Testis (tissue), 3 donors: ENCODE measurements around the gene CACNA2D3. TPM values are rescaled to one million over a fixed set of nuclear protein-coding genes. Genes with fewer than 3 reads are reported as not detected.

ENCODE experiments used
- DNase-seq: peaks from one replicate; pipeline ENCODE4 v3.0.0-alpha.2; 2019
- H3K27ac ChIP-seq, 2 donors: fragments of 200-600 bp; sonication (generic); one replicate each; pipeline ENCODE4 v1.5.1; 2019
- H3K27me3 ChIP-seq: fragments of 200-600 bp; sonication (generic); one replicate; pipeline ENCODE4 v1.5.1; 2019
- H3K36me3 ChIP-seq: fragments of 200-600 bp; sonication (generic); one replicate; pipeline ENCODE4 v1.5.1; 2017; ENCODE audit warnings: low read depth; ENCODE audit errors: missing control alignments
- H3K4me1 ChIP-seq: fragments of 200-600 bp; sonication (generic); one replicate; pipeline ENCODE4 v1.5.1; 2019
- H3K4me3 ChIP-seq, 2 donors: fragments of 200-600 bp; sonication (generic); one replicate each; pipeline ENCODE4 v1.5.1; 2017 to 2019
- H3K9me3 ChIP-seq: fragments of 200-600 bp; sonication (generic); one replicate; pipeline ENCODE4 v1.5.1; 2017
- POLR2A ChIP-seq: fragments of 450-650 bp; IDR thresholded peaks from one replicate; pipeline ENCODE4 v1.6.1; 2017; ENCODE audit warnings: antibody characterized with exemption, mild to moderate bottlenecking, moderate library complexity
- WGBS, 2 donors: methylation state at CpG; one replicate each; pipeline ENCODE4 v1.1.5; 2018; 5-methylcytosine and 5-hydroxymethylcytosine counted together
- intact Hi-C: fragments of 100-400 bp; cut with DNase I; formaldehyde crosslinking; loops from one replicate; pipeline ENCODE4 v1.15.1; 2023; ENCODE audit warnings: low total_unique reads
- polyA plus RNA-seq: library from polyadenylated mRNA; stranded (reverse); fragments of 350-450 nt; fragmentation: Illumina TruSeq; extraction: RNeasy Lipid Tissue Mini Kit (QIAGEN cat#74804); gene quantifications from one replicate; pipeline ENCODE4 v1.2.3, GENCODE V29; 2014; ENCODE audit warnings: low read depth, low replicate concordance; ENCODE audit not compliant: insufficient read depth
- total RNA-seq, 2 donors: library from RNA; depleted of rRNA; stranded (reverse); fragments of >200 nt; gene quantifications; one replicate each; pipeline ENCODE4 v1.2.3, GENCODE V29; 2016
- TF ChIP-seq, protein P1 (sequence below), 3 experiments: fragments of 450-650 bp in 2 of 3; fragments of 200-600 bp in 1 of 3; sonication (generic) in 1 of 3; IDR thresholded peaks; one replicate each; pipeline ENCODE4 v1.5.1; 2016 to 2019; ENCODE audit warnings: antibody characterized with exemption in 3 of 3, mild to moderate bottlenecking in 2 of 3, moderate library complexity in 1 of 3

The CACNA2D3 gene
- total and polyA plus RNA-seq, 3 donors from 2014 or later, result 10.1 to 16.5 (median 11.2) TPM

DNA sequence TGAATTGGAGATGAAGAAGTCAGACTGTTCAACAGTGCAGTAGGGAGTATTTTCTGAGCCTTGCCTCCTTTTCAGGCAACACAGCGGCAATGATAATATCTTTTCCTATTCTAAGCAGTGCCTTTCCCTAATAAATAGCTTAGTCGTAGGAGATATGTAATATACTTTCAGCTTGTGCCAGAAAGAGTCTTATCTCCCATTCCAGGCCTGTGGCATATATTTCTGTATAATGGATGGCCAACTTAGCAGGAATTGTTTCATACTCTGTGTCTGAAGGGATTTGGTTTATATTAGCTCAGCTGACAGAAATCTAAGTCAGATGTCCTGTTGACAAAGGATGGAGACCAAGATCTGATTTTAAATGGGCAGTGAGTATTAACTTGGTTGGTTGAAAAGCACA, 397.1 kb downstream of the CACNA2D3 start:
- intact Hi-C loops, result no loop called here
- no peaks in the 10 kb centered on the region for H3K36me3 ChIP-seq

DNA sequence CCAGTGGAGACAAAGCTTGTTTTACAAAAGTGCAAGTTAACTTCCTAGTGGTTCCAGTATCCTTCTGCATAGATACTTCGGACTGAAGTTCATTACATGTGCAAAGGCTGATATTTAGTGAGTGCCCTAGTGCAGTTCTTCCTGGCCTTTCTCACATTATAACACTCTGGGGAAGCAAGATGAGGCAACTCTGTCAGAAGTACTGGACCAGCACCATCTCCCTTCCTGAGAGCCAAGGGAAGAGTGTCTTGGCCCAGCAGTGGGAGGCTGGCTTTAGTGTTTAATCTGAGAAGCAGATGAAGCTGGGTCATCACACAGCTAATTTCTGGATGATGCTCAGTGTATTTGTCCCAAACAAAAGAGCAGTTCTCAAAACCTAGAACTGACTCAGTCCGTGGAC, 397.7 kb downstream of the CACNA2D3 start:
- H3K9me3 ChIP-seq, result no peaks in the 10 kb centered on the region
- WGBS, 2 donors, result 75 to 84% methylated on average over 2 of the region's 2 CpGs
- intact Hi-C loops, result no loop called here

More for the DNA sequence above, 397.1 kb downstream of the CACNA2D3 start:
- Histone ChIP-seq H3K27ac (no peak overlapping the region), H3K27me3 (no peaks in the 10 kb centered on the region), H3K4me1 (no peaks in the 10 kb centered on the region), H3K4me3 (no peak overlapping the region), H3K9me3 (no peaks in the 10 kb centered on the region)
- no peak for TF ChIP-seq POLR2A
- TF ChIP-seq, protein P1, sequence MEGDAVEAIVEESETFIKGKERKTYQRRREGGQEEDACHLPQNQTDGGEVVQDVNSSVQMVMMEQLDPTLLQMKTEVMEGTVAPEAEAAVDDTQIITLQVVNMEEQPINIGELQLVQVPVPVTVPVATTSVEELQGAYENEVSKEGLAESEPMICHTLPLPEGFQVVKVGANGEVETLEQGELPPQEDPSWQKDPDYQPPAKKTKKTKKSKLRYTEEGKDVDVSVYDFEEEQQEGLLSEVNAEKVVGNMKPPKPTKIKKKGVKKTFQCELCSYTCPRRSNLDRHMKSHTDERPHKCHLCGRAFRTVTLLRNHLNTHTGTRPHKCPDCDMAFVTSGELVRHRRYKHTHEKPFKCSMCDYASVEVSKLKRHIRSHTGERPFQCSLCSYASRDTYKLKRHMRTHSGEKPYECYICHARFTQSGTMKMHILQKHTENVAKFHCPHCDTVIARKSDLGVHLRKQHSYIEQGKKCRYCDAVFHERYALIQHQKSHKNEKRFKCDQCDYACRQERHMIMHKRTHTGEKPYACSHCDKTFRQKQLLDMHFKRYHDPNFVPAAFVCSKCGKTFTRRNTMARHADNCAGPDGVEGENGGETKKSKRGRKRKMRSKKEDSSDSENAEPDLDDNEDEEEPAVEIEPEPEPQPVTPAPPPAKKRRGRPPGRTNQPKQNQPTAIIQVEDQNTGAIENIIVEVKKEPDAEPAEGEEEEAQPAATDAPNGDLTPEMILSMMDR (IDR thresholded peaks at IDR 0.05), result no peak
- no peak for DNase-seq
- WGBS, 2 donors, result 70 to 78% methylated on average over 2 of the region's 2 CpGs

DNA sequence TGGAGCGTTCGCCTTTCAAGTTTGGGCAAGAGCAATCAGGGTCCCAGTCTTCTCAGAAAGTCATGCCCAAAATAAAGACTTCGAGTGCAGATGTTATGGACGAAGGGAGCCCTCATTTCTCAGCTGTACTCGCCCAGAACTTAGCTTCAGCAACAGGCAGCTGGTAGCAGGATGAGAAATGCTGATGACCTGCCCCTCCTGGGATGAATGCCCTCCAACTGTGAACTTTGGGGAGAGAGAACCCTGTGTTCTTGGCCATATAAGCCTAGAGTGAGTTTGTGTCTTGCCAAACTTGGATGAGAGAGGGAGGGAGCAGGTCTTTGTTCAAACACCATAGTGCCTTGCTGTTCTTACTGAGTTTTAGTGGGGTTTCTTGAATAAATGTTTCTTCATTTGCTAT, 405.2 kb downstream of the CACNA2D3 start:
- TF ChIP-seq, protein P1 (IDR thresholded peaks at IDR 0.05), result no peak
- no peak for TF ChIP-seq POLR2A
- Histone ChIP-seq H3K36me3 (no peaks in the 10 kb centered on the region), H3K4me3 (no peak overlapping the region), H3K9me3 (no peaks in the 10 kb centered on the region), H3K27ac (no peak overlapping the region), H3K27me3 (no peaks in the 10 kb centered on the region), H3K4me1 (no peaks in the 10 kb centered on the region)
- WGBS, 2 donors, result 48 to 67% methylated on average over 5 of the region's 5 CpGs
- intact Hi-C loops, result no loop called here
- DNase-seq, result peak; percentile 58

More for the DNA sequence above, 397.7 kb downstream of the CACNA2D3 start:
- H3K36me3 ChIP-seq, result no peaks in the 10 kb centered on the region
- no peak for DNase-seq
- H3K4me1 ChIP-seq, result no peaks in the 10 kb centered on the region
- H3K27me3 ChIP-seq, result no peaks in the 10 kb centered on the region
- H3K4me3 ChIP-seq, result no peak overlapping the region
- no peak for TF ChIP-seq POLR2A
- TF ChIP-seq, protein P1 (IDR thresholded peaks at IDR 0.05), result no peak
- H3K27ac ChIP-seq, result no peak overlapping the region

DNA sequence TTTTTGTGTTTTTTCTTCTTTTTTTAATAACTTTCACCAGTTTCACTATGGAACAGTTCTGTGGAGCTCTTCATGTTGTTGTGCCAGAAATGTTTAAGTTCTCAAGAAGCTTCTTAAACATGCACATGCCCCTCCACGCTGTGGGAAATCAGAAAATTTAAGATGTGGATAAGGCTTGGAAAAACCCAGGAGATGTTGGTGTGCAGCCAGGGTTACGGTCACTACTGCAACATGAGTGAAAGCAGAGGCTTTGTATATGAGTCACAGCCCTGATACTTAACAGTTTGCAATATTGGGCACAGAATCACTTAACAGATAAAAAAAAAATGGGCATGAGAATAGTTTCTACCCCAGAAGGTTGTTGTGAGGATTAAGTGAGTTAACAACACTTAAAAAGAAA, 405.6 kb downstream of the CACNA2D3 start:
- Histone ChIP-seq H3K36me3 (no peaks in the 10 kb centered on the region), H3K9me3 (no peaks in the 10 kb centered on the region), H3K27me3 (no peaks in the 10 kb centered on the region), H3K27ac (peak overlapping the region in 1 of 2 donors; percentile 7), H3K4me3 (no peak overlapping the region), H3K4me1 (no peaks in the 10 kb centered on the region)
- 52 to 61% methylated on average over 2 of the region's 2 CpGs for WGBS, 2 donors
- TF ChIP-seq, protein P1 (IDR thresholded peaks at IDR 0.05), result no peak
- TF ChIP-seq POLR2A, result no peak
- peak; percentile 25 for DNase-seq
- intact Hi-C loops, result no loop called here

DNA sequence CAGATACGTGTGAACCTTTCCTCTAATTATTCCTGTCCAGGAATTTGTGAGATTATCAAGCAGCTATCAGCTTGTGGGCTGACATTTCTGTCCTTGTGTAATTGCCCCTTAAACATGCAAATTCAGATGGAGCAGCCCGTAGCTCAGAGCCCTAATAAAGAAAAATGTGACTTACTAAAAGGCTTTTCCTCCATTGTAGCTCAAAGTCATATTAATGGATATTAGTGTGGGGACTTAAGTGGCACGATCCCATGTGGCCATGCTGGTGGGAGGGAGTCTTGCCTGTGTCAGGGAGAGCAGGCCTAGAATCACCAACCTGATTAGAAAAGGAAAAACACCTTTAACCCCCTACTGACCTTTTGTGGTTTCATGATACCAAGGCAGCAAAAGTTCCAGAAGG, 406.3 kb downstream of the CACNA2D3 start:
- 54 to 59% methylated on average over 3 of the region's 3 CpGs for WGBS, 2 donors
- peak overlapping the region in 1 of 2 donors; percentile 34 for H3K27ac ChIP-seq
- no peak for DNase-seq

More for the DNA sequence above, 406.3 kb downstream of the CACNA2D3 start:
- no peaks in the 10 kb centered on the region for H3K27me3 ChIP-seq
- intact Hi-C loops, result no loop called here
- H3K4me1 ChIP-seq, result no peaks in the 10 kb centered on the region
- H3K4me3 ChIP-seq, result no peak overlapping the region
- H3K36me3 ChIP-seq, result no peaks in the 10 kb centered on the region
- TF ChIP-seq, protein P1 (IDR thresholded peaks at IDR 0.05), result no peak
- TF ChIP-seq POLR2A, result no peak
- no peaks in the 10 kb centered on the region for H3K9me3 ChIP-seq
